ENCODE measurements around the gene GH2.

GH2 gene

GRCh38 chr17:63837962-63838600 is 43.7 kb downstream of the GH2 start:
- POLR2A ChIA-PET: interaction anchor here (0.7 to 0.9 kb wide), 2 partner anchors 7 to 22 kb away, joined by 3 to 4 read pairs; no protein-coding TSS in a partner anchor
- no peak for DNase-seq (ENCODE audit: extremely low spot score)
- CTCF ChIA-PET: interaction anchor here (0.9 to 3.2 kb wide), 5 partner anchors 9 to 140 kb away, joined by 3 to 15 read pairs (median 4); no protein-coding TSS in a partner anchor
- no peak for TF ChIP-seq CTCF (IDR thresholded peaks at IDR 0.05; ENCODE audit: control extremely low read depth, extremely low read depth, low read depth, missing control alignments)

- CTCF ChIA-PET: interaction anchor here (0.9 to 1.7 kb wide), 3 partner anchors 9 to 28 kb away, joined by 3 to 4 read pairs (median 3); no protein-coding TSS in a partner anchor
- TF ChIP-seq CTCF (IDR thresholded peaks at IDR 0.05; ENCODE audit: control extremely low read depth, extremely low read depth, low read depth, missing control alignments): no peak
- POLR2A ChIA-PET: interaction anchor here (0.6 kb wide), 1 partner anchor 658 kb away, joined by 5 read pairs; no protein-coding TSS in a partner anchor
- no peak for DNase-seq (ENCODE audit: extremely low spot score)
These were observed 44.3 kb downstream of the GH2 start for GRCh38 chr17:63837480-63837879.

- no peak for DNase-seq (ENCODE audit: extremely low spot score)
- POLR2A ChIA-PET: interaction anchor here (0.6 kb wide), 1 partner anchor 658 kb away, joined by 5 read pairs; no protein-coding TSS in a partner anchor
- TF ChIP-seq CTCF (IDR thresholded peaks at IDR 0.05; ENCODE audit: control extremely low read depth, extremely low read depth, low read depth, missing control alignments): no peak
- CTCF ChIA-PET: interaction anchor here (1.1 to 1.7 kb wide), 2 partner anchors 9 to 12 kb away, joined by 3 to 4 read pairs; no protein-coding TSS in a partner anchor
These were observed 44.9 kb downstream of the GH2 start for GRCh38 chr17:63836811-63837210.

GRCh38 chr17:63835167-63835720 is 46.5 kb downstream of the GH2 start:
- TF ChIP-seq CTCF (IDR thresholded peaks at IDR 0.05; ENCODE audit: control extremely low read depth, extremely low read depth, low read depth, missing control alignments): no peak
- CTCF ChIA-PET: interaction anchor here (0.6 to 3.6 kb wide), 13 partner anchors 9 to 210 kb away, joined by 3 to 15 read pairs (median 5); partner anchors contain the start of genes CCDC47 and DDX42
- DNase-seq (ENCODE audit: extremely low spot score): no peak
- POLR2A ChIA-PET: interaction anchor here (0.7 kb wide), 1 partner anchor 310 kb away, joined by 3 read pairs; no protein-coding TSS in a partner anchor

GRCh38 chr17:63834431-63835166 is 47.1 kb downstream of the GH2 start:
- peak; percentile 66 for DNase-seq (ENCODE audit: extremely low spot score)
- TF ChIP-seq CTCF (IDR thresholded peaks at IDR 0.05; ENCODE audit: control extremely low read depth, extremely low read depth, low read depth, missing control alignments): peak; percentile 78
- CTCF ChIA-PET: interaction anchor here (0.6 to 3.6 kb wide), 17 partner anchors 8 to 209 kb away, joined by 3 to 15 read pairs (median 5); partner anchors contain the start of genes CCDC47, DDX42 and SMARCD2
- POLR2A ChIA-PET: interaction anchor here (0.7 kb wide), 1 partner anchor 311 kb away, joined by 3 read pairs; no protein-coding TSS in a partner anchor
